H9 (cell line): ENCODE data around the gene DTD1. TPM values are rescaled to one million over a fixed set of nuclear protein-coding genes. Genes with fewer than 3 reads are reported as not detected.

Experiments used
- DNase-seq: peaks from one replicate; pipeline ENCODE4 v3.0.0-alpha.2; 2017
- H2AFZ ChIP-seq: one replicate; pipeline ENCODE4 v1.6.1; 2013; ENCODE audit warnings: mild to moderate bottlenecking, low read length, control low read depth, moderate library complexity
- H2AK5ac ChIP-seq: 2 replicates; pipeline ENCODE4 v1.6.1; 2013; ENCODE audit warnings: low read length, control low read depth, mixed read lengths; ENCODE audit not compliant: insufficient read length
- H2BK120ac ChIP-seq: one replicate; pipeline ENCODE4 v1.6.1; 2013; ENCODE audit warnings: low read depth, mild to moderate bottlenecking, low read length, control low read depth, inconsistent platforms; ENCODE audit not compliant: poor library complexity, severe bottlenecking
- H2BK12ac ChIP-seq: 2 replicates; pipeline ENCODE4 v1.6.1; 2013; ENCODE audit warnings: low read length, control low read depth, mixed read lengths, low read depth; ENCODE audit not compliant: insufficient read length
- H2BK15ac ChIP-seq: 2 replicates; pipeline ENCODE4 v1.6.1; 2013; ENCODE audit warnings: low read depth, low read length, control low read depth
- H2BK20ac ChIP-seq: one replicate; pipeline ENCODE4 v1.6.1; 2013; ENCODE audit warnings: low read depth, mild to moderate bottlenecking, low read length, control low read depth, inconsistent platforms; ENCODE audit not compliant: poor library complexity, severe bottlenecking
- H2BK5ac ChIP-seq: 2 replicates; pipeline ENCODE4 v1.6.1; 2013; ENCODE audit warnings: low read length, control low read depth, mixed read lengths; ENCODE audit not compliant: insufficient read length
- H3K14ac ChIP-seq: 2 replicates; pipeline ENCODE4 v1.6.1; 2013; ENCODE audit warnings: low read length, control low read depth; ENCODE audit not compliant: insufficient read depth
- H3K18ac ChIP-seq: 2 replicates; pipeline ENCODE4 v1.6.1; 2013; ENCODE audit warnings: low read depth, mild to moderate bottlenecking, mixed read lengths, low read length, control low read depth; ENCODE audit not compliant: insufficient read length
- H3K23ac ChIP-seq: 2 replicates; pipeline ENCODE4 v1.6.1; 2013; ENCODE audit warnings: low read length, control low read depth, mixed read lengths, low read depth; ENCODE audit not compliant: insufficient read length
- H3K23me2 ChIP-seq: 2 replicates; pipeline ENCODE4 v1.6.1; 2013; ENCODE audit warnings: low read depth, mild to moderate bottlenecking, mixed read lengths, low read length, control low read depth; ENCODE audit not compliant: insufficient read length, poor library complexity, severe bottlenecking
- H3K27ac ChIP-seq: 2 replicates; pipeline ENCODE4 v1.5.1; 2013; ENCODE audit warnings: low read length, control low read depth, mixed read lengths, low read depth; ENCODE audit not compliant: insufficient read length
- H3K27me3 ChIP-seq: 2 replicates; pipeline ENCODE4 v1.6.1; 2013; ENCODE audit warnings: low read length, control low read depth, inconsistent platforms; ENCODE audit not compliant: insufficient read depth
- H3K4ac ChIP-seq: 2 replicates; pipeline ENCODE4 v1.6.1; 2013; ENCODE audit warnings: low read depth, mild to moderate bottlenecking, control low read depth, inconsistent platforms, low read length, moderate library complexity
- H3K4me1 ChIP-seq: 2 replicates; pipeline ENCODE4 v1.6.1; 2013; ENCODE audit warnings: low read length, control low read depth, inconsistent platforms; ENCODE audit not compliant: insufficient read depth
- H3K4me2 ChIP-seq: 2 replicates; pipeline ENCODE4 v1.6.1; 2013; ENCODE audit warnings: low read length, control low read depth, mixed read lengths; ENCODE audit not compliant: insufficient read length, insufficient read depth
- H3K56ac ChIP-seq: 2 replicates; pipeline ENCODE4 v1.6.1; 2013; ENCODE audit warnings: low read depth, mild to moderate bottlenecking, mixed read lengths, low read length, control low read depth; ENCODE audit not compliant: insufficient read length
- H3K79me1 ChIP-seq: 2 replicates; pipeline ENCODE4 v1.6.1; 2013; ENCODE audit warnings: low read depth, mild to moderate bottlenecking, moderate library complexity, low read length, control low read depth, inconsistent platforms; ENCODE audit not compliant: insufficient read depth, poor library complexity, severe bottlenecking
- H3K79me2 ChIP-seq: 2 replicates; pipeline ENCODE4 v1.6.1; 2013; ENCODE audit warnings: low read length, control low read depth, inconsistent platforms; ENCODE audit not compliant: insufficient read depth
- H3K9ac ChIP-seq: 2 replicates; pipeline ENCODE4 v1.6.1; 2013; ENCODE audit warnings: low read length, control low read depth, mixed read lengths; ENCODE audit not compliant: insufficient read length; ENCODE audit errors: extremely low read depth
- H3K9me3 ChIP-seq: one replicate; pipeline ENCODE4 v1.6.1; 2013; ENCODE audit warnings: low read depth, low read length, inconsistent platforms; ENCODE audit not compliant: control insufficient read depth
- H3T11ph ChIP-seq: one replicate; pipeline ENCODE4 v1.6.1; 2013; ENCODE audit warnings: mild to moderate bottlenecking, low read length, control low read depth, inconsistent platforms
- H4K20me1 ChIP-seq: one replicate; pipeline ENCODE4 v1.6.1; 2013; ENCODE audit not compliant: control insufficient read depth, insufficient read length, insufficient read depth
- H4K5ac ChIP-seq: 2 replicates; pipeline ENCODE4 v1.6.1; 2013; ENCODE audit warnings: low read depth, mild to moderate bottlenecking, mixed read lengths, low read length, control low read depth; ENCODE audit not compliant: insufficient read length
- H4K8ac ChIP-seq: replicated peaks from 2 replicates; pipeline ENCODE4 v1.6.1; 2013; ENCODE audit warnings: low read length, control low read depth, mixed read lengths, low read depth; ENCODE audit not compliant: insufficient read length
- H4K91ac ChIP-seq: 2 replicates; pipeline ENCODE4 v1.6.1; 2013; ENCODE audit warnings: low read depth, mild to moderate bottlenecking, moderate library complexity, mixed read lengths, low read length, control low read depth; ENCODE audit not compliant: insufficient read length
- H3K27ac Mint-ChIP-seq, 3 experiments: 2 replicates in 2 of 3; 3 replicates in 1 of 3; pipeline ENCODE4 v1.8.0; 2020 to 2021; ENCODE audit warnings: mixed read lengths in 3 of 3, mild to moderate bottlenecking in 1 of 3, moderate library complexity in 1 of 3
- H3K27me3 Mint-ChIP-seq: 2 replicates; pipeline ENCODE4 v1.8.0; 2021; ENCODE audit warnings: low read depth, mild to moderate bottlenecking, moderate library complexity, mixed read lengths
- H3K36me3 Mint-ChIP-seq, 3 experiments: 2 replicates in 2 of 3; 3 replicates in 1 of 3; pipeline ENCODE4 v1.8.0; 2020 to 2021; ENCODE audit warnings: low read depth in 3 of 3, mixed read lengths in 3 of 3; ENCODE audit not compliant: insufficient read depth in 1 of 3
- H3K4me1 Mint-ChIP-seq, 2 experiments: 2 replicates each; pipeline ENCODE4 v1.8.0; 2020; ENCODE audit warnings: mixed read lengths in 2 of 2
- H3K4me3 Mint-ChIP-seq, 2 experiments: 2 replicates in 1 of 2; 3 replicates in 1 of 2; pipeline ENCODE4 v1.8.0; 2020 to 2021; ENCODE audit warnings: mild to moderate bottlenecking in 2 of 2, mixed read lengths in 2 of 2, moderate library complexity in 1 of 2
- H3K9me3 Mint-ChIP-seq, 2 experiments: 2 replicates in 1 of 2; 3 replicates in 1 of 2; pipeline ENCODE4 v1.8.0; 2020; ENCODE audit warnings: mild to moderate bottlenecking in 2 of 2, mixed read lengths in 2 of 2, moderate library complexity in 1 of 2
- CTCF ChIP-seq: fragments of 200-600 bp; sonication (generic); conservative IDR thresholded peaks from 3 replicates; pipeline ENCODE4 v1.8.0; 2021; ENCODE audit warnings: antibody characterized with exemption, mild to moderate bottlenecking
- WGBS: extraction: QIAGEN DNeasy Blood & Tissue Kit; methylation state at CpG from one replicate; pipeline ENCODE4 v1.1.7; 2013; ENCODE audit warnings: missing lambda C conversion rate, low lambda C conversion rate, mixed read lengths; ENCODE audit not compliant: insufficient read length; ENCODE audit errors: extremely low coverage; 5-methylcytosine and 5-hydroxymethylcytosine counted together
- total RNA-seq: library from RNA; stranded (reverse); gene quantifications from 2 replicates; pipeline ENCODE4 v1.2.1, GENCODE V29; 2021

The DTD1 gene
- total RNA-seq, 1 experiment from 2014 or later: 62.0 TPM

- H3K23me2 ChIP-seq: no peaks in the 10 kb centered on the region
- no peaks in the 10 kb centered on the region for H3K9me3 Mint-ChIP-seq
- H3K18ac ChIP-seq: no peak overlapping the region
- H3K27me3 ChIP-seq: no peaks in the 10 kb centered on the region
- H3K56ac ChIP-seq: no peak overlapping the region
- no peak overlapping the region for H3K23ac ChIP-seq
- no peaks in the 10 kb centered on the region; the same call in 1 of the 2 replicates for H3K79me2 ChIP-seq
- no peak overlapping the region for H4K91ac ChIP-seq
- no peak overlapping the region for H2BK5ac ChIP-seq
- H3K4me1 Mint-ChIP-seq: peaks cover 28 to 35% of the 10 kb centered on the region in 2 experiments
- H3K27me3 Mint-ChIP-seq: no peaks in the 10 kb centered on the region; the same call in 1 of the 2 replicates
- no peak overlapping the region for H3K4ac ChIP-seq
- H4K5ac ChIP-seq: no peak overlapping the region
- H4K8ac ChIP-seq: no peak overlapping the region
- no peak overlapping the region for H2BK20ac ChIP-seq
- no peak overlapping the region for H2AFZ ChIP-seq
- H2AK5ac ChIP-seq: no peak overlapping the region
- no peaks in the 10 kb centered on the region for H4K20me1 ChIP-seq
- DNase-seq: no peak
- H3K9me3 ChIP-seq: no peaks in the 10 kb centered on the region
- H3K4me1 ChIP-seq: peaks cover 3% of the 10 kb centered on the region; the same call in 1 of the 2 replicates
- H3T11ph ChIP-seq: no peak overlapping the region
- H2BK120ac ChIP-seq: no peak overlapping the region
- no peak overlapping the region for H3K4me2 ChIP-seq
- H3K27ac Mint-ChIP-seq: peak overlapping the region in 1 of 3 experiments; percentile 33; a peak in 1 of 7 replicates
- no peak overlapping the region; a peak in 1 of 5 replicates for H3K4me3 Mint-ChIP-seq
- no peak overlapping the region for H3K9ac ChIP-seq
- no CpG with 5 or more reads among the region's 8 CpGs for WGBS
- H2BK15ac ChIP-seq: no peak overlapping the region
- H3K14ac ChIP-seq: no peak overlapping the region
- no peak overlapping the region for H3K27ac ChIP-seq
- peaks cover 4% of the 10 kb centered on the region for H3K79me1 ChIP-seq
- no peaks in the 10 kb centered on the region; a peak in 2 of 7 replicates for H3K36me3 Mint-ChIP-seq
- no peak for TF ChIP-seq CTCF
- no peak overlapping the region for H2BK12ac ChIP-seq
These were observed 140.5 kb downstream of the DTD1 start for GRCh38 chr20:18728165-18728869.
